NCI-H1048 (cell line): ENCODE measurements around the gene CST7.

Experiments
- DNase-seq: peaks from one replicate; lab custom pipeline; 2025; lab: John Stamatoyannopoulos, UW

The CST7 gene

GRCh38 chr20:25005220-25005619 lies 56.2 kb downstream of the CST7 start:
- DNase-seq = no peak

GRCh38 chr20:25005661-25006060 lies 56.6 kb downstream of the CST7 start:
- DNase-seq = no peak

- DNase-seq = no peak
Measured at GRCh38 chr20:25006431-25007167, 57.5 kb downstream of the CST7 start.

GRCh38 chr20:25007491-25008305 lies 58.6 kb downstream of the CST7 start:
- no peak for DNase-seq

- no peak for DNase-seq
Measured at GRCh38 chr20:25008388-25009217, 59.5 kb downstream of the CST7 start.
